GM19023 (cell line): Measurements from ENCODE around the gene CRABP2.

Experiments
- ATAC-seq: cut with Tn5 transposase; IDR thresholded peaks from one replicate; pipeline ENCODE4 v1.9.1; 2021; ENCODE audit warnings: mild to moderate bottlenecking, moderate library complexity; ENCODE audit not compliant: unreplicated experiment

The CRABP2 gene

GRCh38 chr1:156691665-156692440, 13.5 kb downstream of the CRABP2 start:
- ATAC-seq, result no peak

DNA sequence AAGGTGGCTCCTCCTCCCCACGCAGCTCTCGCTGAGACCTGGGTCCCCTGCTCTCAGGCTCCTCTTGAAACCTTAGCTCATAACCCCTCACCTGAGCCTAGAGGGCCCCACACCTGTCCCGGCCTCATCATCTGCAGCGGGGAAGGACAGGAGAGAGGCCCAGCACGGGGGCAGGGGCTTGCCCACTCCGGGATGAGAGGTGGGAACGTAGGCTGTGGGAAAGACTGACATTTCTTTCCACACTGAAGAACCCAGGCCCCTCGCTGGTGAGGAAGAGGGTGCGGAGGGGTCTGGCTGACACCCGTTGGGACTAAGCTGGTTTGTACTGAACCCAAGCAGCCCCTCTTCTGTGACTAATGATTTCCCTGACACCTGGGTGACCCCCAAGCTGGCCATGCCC, 14.2 kb downstream of the CRABP2 start:
- ATAC-seq, result no peak

GRCh38 chr1:156690675-156691036, 14.7 kb downstream of the CRABP2 start:
- ATAC-seq, result no peak

DNA sequence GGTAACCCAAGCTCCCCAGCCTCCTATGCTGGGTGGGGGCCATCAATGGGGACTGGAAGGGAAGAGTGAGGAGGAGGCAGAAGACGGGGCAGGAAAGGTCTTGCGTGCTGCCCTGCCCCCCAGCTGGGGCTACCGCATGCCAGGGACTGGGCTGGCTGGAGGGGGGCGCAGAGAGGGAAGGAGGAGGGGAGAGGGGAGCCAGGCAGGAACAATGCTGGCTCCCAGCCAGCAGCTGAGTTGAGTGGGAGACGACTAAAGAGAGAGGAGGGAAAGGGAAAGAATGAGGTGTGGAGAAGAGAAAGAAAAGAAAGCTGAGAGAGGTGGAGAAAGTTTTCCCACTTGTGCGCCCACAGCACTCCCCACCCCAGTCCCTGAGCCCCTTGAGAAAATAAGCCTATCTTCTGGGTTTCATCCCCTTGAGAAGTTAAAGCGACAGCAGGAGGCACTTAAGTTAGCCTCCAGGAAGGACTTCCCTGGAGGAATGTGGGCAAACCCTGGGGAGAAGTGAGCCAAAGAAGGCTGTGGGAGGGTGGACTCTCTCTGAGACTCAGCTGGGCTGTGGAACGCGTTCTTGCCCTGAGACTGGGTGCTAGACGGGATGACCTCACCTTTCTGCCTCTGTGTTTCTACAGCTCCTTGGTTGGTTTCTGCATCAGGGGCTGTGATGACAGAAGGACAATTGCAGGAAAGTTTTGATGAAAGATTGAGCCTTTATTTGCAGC, 15.3 kb downstream of the CRABP2 start:
- ATAC-seq, result no peak

GRCh38 chr1:156689035-156689952, 16.1 kb downstream of the CRABP2 start:
- ATAC-seq, result no peak

DNA sequence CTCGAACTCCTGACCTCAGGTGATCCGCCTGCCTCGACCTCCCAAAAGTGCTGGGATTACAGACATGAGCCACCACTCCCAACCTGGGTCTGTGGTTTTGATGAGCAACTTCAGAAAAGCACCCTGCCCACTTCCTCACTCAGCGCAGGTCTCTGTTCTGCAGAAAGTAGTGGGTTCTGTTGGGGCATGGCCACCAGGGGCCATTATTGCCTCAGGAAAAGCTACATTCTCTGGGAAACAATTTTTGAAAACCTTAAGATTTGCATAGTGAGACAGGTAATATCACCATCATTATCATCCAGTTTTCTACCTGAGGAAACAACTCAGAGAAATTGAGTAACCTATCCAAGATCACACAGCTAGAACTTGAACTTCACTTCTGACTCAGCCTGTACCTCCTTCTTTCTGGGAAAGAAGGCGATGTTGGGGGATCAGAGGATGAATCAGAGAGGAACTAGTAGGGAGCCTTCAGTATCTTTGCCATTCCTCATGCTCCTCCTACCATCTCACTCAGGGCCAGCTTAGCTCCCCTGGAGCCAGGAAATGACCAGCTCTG, 21.1 kb downstream of the CRABP2 start:
- no peak for ATAC-seq

- ATAC-seq, result no peak
Observed at GRCh38 chr1:156682166-156682890, 23.1 kb downstream of the CRABP2 start.

DNA sequence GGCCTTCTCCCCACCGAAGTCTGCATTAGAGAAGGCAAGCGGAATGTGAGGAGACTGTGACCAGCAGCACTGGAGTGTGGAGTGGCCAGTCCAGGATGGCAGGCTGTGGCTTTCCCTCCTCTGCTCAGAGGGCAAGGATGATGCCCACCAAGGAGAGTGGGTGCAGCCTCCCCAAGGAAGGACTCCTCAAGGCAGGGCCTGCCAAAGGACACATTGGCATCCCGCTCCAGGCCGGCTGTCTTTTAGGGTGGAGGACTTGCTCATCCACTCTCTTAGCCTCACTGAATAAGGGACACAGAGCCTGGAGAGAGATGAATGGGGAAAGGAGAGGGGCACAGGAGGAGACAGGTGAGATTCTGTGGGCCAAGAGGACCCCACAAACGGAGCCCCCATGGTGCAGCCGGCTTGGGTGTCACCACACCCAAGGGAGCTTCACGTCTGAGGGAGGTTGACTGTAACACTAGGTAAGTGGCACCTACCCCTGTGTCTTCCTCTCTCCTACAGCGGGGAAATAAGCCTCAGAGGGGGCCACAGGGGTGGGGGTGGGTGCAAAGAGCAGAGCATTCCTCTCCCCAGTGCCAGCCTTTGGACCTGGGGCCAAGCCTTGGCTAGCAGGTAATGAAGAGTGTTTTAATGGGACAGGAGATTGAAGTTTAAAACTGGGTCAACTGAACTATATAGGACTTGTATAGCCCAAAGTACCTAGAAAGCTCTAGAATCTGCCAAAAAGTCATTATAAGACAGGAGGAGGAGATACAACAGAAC, 24.0 kb downstream of the CRABP2 start:
- ATAC-seq, result no peak

GRCh38 chr1:156680056-156680455, 25.3 kb downstream of the CRABP2 start:
- ATAC-seq, result no peak

DNA sequence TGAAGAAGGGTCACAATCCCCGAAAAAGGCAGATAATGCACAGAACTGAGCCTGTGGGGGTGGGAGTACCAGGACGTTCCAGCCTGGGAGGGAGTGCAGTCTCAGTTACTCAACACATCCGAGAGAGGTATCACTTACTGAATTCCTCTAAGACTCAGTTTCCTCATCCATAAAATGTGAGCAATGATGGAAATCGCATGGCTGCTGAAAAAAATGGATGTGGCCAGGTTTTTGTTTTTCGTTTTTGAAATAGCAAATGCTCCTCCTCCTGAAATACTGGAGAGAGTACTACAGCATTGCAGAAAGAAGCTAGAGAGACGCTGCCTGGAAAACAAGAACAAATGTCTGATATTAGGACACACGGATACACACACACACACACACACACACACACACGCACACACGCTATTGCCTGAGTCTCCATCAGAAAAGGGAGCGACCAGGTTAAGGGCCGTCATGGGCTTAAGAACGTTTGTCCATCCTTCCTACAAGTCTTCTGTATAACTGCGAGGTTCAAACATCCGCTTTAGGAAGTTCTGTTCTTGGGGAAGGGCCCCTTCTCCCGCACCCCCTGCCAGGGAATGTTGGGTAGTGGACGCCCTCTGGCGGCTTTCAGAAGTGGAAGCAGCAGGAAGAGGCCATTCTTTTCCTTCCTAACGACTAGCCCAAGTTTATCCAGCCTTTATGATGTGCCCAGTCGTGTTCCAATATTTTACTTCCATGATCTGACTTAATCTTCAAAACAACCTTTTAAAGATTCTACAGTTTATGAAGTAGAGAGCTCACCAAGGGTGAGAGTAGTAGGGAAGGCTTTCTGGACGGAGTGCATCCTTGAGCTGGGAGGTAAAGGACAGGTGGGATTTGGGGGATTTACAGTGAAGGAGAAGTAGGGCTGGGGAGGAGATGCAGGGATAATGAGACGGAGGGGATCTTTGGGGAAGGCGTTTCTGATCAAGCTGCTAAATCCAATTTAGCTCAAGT, 27.5 kb downstream of the CRABP2 start:
- no peak for ATAC-seq

DNA sequence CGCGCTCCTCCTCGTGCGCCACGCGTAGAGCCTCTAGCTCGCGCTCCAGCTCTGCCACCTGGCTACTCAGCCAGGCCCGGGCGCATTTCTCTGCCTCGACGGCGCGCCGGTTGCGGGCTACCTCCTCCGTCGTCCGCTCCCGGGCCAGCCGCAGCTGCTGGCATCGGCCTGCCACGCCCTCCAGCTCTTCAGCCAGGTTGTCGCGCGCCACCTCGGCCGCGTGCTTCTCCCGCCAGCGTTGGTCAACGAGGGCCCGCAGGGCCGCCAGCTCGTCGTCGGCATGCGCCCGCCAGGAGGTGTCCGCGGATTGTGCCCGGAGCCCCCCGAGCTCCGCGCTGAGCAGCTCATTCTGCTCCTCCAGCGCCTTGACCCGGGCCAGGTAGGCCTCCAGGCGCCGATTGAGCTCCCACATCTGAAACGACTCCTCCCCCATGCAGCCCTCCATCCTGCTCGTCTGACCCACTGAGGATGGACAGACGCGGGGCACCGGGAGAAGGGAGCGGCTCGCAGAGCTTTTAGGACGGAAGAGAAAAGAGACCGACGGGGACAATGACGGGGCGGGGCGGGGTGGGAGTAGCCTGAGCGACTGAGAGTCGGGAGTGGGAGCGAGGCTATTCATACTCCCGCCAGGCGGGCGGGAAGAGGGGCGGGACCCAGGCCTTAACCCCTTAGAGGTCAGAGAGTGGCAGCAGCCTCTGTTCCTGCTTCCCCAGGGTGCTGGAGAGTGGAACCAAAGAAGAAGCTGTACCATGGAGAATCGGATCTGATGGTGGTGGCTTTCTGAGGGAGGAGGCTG, 28.4 kb downstream of the CRABP2 start, which contains the start of gene NES:
NES (minus strand) TSS at position 588 of the 796 bp plus-strand sequence; CDS start at position 445, 143 bp downstream.
- no peak for ATAC-seq

DNA sequence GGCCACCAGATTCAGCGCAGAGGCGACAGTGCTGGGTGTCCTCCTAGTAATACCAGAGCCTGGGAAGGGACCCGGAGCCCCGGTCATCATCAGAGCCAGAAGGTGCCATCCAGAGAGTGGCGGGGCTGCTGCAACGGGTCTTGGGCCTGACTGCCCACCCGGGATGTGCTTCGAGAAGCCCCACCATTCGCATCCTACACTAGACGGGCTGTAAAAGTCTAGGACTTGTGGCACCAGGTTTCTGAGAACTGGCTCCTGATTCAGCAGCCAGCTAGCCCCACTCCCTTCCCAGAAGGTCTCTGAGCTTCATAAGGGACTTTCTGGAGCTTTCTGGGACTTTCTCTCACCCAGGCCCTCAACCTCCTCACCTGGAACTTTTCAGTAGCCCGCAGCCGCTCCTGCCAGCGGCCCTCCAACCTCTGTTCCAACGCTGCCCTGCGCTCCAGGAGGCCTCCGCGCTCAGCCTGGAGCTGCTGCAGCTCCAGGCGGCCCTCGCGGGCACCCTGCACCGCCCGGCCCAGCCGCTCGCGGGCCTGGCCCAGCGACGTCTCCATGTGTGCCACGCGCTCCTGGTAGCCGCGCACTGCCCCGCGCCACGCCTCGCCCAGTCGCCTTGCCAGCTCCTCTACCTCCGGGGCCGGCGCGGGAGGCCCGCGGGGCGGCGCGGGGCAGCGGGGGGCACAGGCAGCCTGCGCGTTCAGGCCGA, 29.1 kb downstream of the CRABP2 start:
- ATAC-seq, result no peak

DNA sequence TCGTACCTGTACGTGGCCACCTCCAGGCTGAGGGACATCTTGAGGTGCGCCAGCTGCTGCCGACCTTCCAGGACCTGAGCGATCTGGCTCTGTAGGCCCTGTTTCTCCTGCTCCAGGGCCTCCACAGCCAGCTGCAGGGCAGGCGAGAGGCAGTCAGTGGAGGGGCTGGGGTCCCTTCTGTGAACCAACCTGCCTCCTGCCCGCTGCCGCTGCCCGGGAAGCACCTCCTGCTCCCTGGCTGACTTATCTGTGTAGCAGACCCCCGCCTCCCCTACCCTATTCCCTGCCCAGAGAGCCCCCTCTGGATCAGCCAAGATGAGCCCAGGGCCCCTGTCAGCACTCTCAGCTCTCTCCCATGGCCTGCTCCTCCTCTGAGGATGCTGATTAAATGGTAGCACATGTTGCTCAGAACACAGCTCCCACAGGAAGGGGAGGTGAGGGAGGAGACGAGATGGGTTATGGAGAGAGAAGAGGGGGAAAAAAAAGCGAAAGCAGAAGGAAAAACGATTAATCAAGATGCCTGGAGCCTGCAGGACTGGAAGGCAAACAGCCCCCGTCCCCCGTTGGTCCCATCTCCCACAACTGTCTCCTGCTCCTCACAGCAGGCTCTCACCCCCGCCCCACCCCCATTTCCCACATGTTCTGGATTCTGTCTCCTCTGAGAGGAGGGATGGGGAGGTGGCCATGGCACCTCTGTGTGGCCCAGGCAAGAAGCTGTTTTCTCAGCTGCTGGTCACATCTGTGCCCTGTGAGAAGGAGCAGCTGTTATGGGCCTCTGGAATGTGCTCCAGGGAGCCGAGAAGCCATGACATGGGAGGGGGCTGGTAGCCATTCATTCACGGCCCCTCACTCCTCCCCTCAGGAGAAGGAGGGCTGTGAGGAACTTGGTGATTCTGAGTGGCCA, 29.9 kb downstream of the CRABP2 start:
- ATAC-seq, result no peak

DNA sequence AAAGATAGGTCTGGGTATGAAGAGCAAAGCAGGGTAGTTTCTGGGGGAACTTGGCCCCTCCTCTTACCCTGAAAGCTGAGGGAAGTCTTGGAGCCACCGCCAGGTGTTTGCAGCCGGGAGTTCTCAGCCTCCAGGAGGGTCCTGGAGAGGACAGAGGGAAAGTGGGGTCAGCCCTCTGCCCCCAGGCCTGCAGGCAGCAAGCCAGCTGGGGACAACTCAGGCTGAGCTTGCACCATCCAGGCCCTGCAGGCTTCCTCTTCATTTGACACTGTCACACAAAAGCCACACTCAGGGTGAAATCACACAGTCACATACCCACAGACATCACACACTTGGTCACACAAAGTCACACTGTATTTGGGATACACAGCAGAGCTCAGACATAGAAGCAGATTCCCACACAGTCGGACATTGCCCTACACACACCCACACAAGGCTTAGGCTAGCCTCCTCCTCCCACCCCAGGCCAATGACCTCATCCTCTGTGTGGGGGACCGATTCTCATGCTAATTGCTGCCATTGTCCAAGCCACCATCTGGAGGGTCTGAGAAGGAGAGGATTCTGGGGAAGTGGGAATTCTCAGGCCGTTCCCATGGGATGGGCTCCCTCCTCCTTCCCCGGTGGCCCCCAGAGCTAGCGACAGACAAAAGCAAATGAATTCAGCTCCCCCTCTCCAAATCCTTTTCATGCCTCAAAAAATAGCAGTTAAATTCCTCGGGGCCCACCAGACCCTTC, 31.8 kb downstream of the CRABP2 start:
- ATAC-seq, result no peak

GRCh38 chr1:156671804-156672203, 33.6 kb downstream of the CRABP2 start:
- no peak for ATAC-seq
